Trophoblast cell (in vitro differentiated cells and primary cell): Measurements from ENCODE around the gene P2RX5.

Experiments used
- DNase-seq, 2 donors: peaks; one replicate each; pipeline ENCODE4 v3.0.0-alpha.2; 2016
- H2AFZ ChIP-seq: 2 replicates; pipeline ENCODE4 v1.6.1; 2013; ENCODE audit warnings: low read length, moderate library complexity, mild to moderate bottlenecking; ENCODE audit not compliant: insufficient read depth, poor library complexity
- H2AK5ac ChIP-seq: 2 replicates; pipeline ENCODE4 v1.6.1; 2013; ENCODE audit warnings: mild to moderate bottlenecking, low read length
- H2BK120ac ChIP-seq: 2 replicates; pipeline ENCODE4 v1.6.1; 2013; ENCODE audit warnings: low read length, mild to moderate bottlenecking, moderate library complexity; ENCODE audit not compliant: insufficient read depth, poor library complexity
- H2BK12ac ChIP-seq: 2 replicates; pipeline ENCODE4 v1.6.1; 2013; ENCODE audit warnings: mild to moderate bottlenecking, low read length, moderate library complexity
- H2BK5ac ChIP-seq: 2 replicates; pipeline ENCODE4 v1.6.1; 2013; ENCODE audit warnings: low read length, low read depth, moderate library complexity, mild to moderate bottlenecking; ENCODE audit not compliant: poor library complexity
- H3K14ac ChIP-seq: 2 replicates; pipeline ENCODE4 v1.6.1; 2013; ENCODE audit warnings: mild to moderate bottlenecking, low read length
- H3K18ac ChIP-seq: 2 replicates; pipeline ENCODE4 v1.6.1; 2013; ENCODE audit warnings: mild to moderate bottlenecking, low read length
- H3K23ac ChIP-seq: 2 replicates; pipeline ENCODE4 v1.6.1; 2013; ENCODE audit warnings: low read length
- H3K27ac ChIP-seq: 2 replicates; pipeline ENCODE4 v1.5.1; 2013; ENCODE audit warnings: low read depth, mild to moderate bottlenecking, inconsistent platforms, low read length, moderate library complexity
- H3K27me3 ChIP-seq: 2 replicates; pipeline ENCODE4 v1.6.1; 2013; ENCODE audit warnings: inconsistent platforms, mild to moderate bottlenecking, low read length, moderate library complexity; ENCODE audit not compliant: insufficient read depth
- H3K36me3 ChIP-seq, 2 experiments: 1 replicate in 1 of 2; 2 replicates in 1 of 2; pipeline ENCODE4 v1.6.1; 2013; ENCODE audit warnings: low read length in 2 of 2, mild to moderate bottlenecking in 2 of 2, moderate library complexity in 1 of 2; ENCODE audit not compliant: insufficient read depth in 2 of 2, control insufficient read depth in 1 of 2
- H3K4ac ChIP-seq: 2 replicates; pipeline ENCODE4 v1.6.1; 2013; ENCODE audit warnings: low read depth, mild to moderate bottlenecking, low read length, moderate library complexity
- H3K4me1 ChIP-seq, 2 experiments: 1 replicate in 1 of 2; 2 replicates in 1 of 2; pipeline ENCODE4 v1.6.1; 2013; ENCODE audit warnings: low read length in 2 of 2, mild to moderate bottlenecking in 2 of 2, moderate library complexity in 1 of 2; ENCODE audit not compliant: insufficient read depth in 2 of 2, control insufficient read depth in 1 of 2
- H3K4me2 ChIP-seq: 2 replicates; pipeline ENCODE4 v1.6.1; 2013; ENCODE audit warnings: inconsistent platforms, mild to moderate bottlenecking, low read length, moderate library complexity
- H3K4me3 ChIP-seq: 2 replicates; pipeline ENCODE4 v1.5.1; 2013; ENCODE audit warnings: mild to moderate bottlenecking, low read depth, low read length, inconsistent platforms
- H3K79me1 ChIP-seq: one replicate; pipeline ENCODE4 v1.6.1; 2013; ENCODE audit warnings: low read length
- H3K79me2 ChIP-seq: 2 replicates; pipeline ENCODE4 v1.6.1; 2013; ENCODE audit warnings: low read length, mild to moderate bottlenecking; ENCODE audit not compliant: control insufficient read depth, insufficient read depth, poor library complexity
- H3K9ac ChIP-seq: 2 replicates; pipeline ENCODE4 v1.6.1; 2013; ENCODE audit warnings: mild to moderate bottlenecking, low read length
- H3K9me3 ChIP-seq: 2 replicates; pipeline ENCODE4 v1.6.1; 2013; ENCODE audit warnings: low read depth, mild to moderate bottlenecking, control low read depth, inconsistent platforms, low read length; ENCODE audit not compliant: insufficient read depth
- H4K12ac ChIP-seq: 2 replicates; pipeline ENCODE4 v1.6.1; 2013; ENCODE audit warnings: low read depth, mild to moderate bottlenecking, low read length, moderate library complexity
- H4K8ac ChIP-seq: 2 replicates; pipeline ENCODE4 v1.6.1; 2013; ENCODE audit warnings: low read depth, mild to moderate bottlenecking, low read length, moderate library complexity
- H4K91ac ChIP-seq: one replicate; pipeline ENCODE4 v1.6.1; 2013; ENCODE audit warnings: low read depth, mild to moderate bottlenecking, low read length, moderate library complexity
- WGBS: extraction: QIAGEN DNeasy Blood & Tissue Kit; methylation state at CpG from one replicate; pipeline ENCODE4 v1.1.7; 2013; ENCODE audit warnings: missing lambda C conversion rate; ENCODE audit not compliant: insufficient read length, insufficient coverage; ENCODE audit errors: extremely low coverage; 5-methylcytosine and 5-hydroxymethylcytosine counted together

Gene P2RX5

DNA sequence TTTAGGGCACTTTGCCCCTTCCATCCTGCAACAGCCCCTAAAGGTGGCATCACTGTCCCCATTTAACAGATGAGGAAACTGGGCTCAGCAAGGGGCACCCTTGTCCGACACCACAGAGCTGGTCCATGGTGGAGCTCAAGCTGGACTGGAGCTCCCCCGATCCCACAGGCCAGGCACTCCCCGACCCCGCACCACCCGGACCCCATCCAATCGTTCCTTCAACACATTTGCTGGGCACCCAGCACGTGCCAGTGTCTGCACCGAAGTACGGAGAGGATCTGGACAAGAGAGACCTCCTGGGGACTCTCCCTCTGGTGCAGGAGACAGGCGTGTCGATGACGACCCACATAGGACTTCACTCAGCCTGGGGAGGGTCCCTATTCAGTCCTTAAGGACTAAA is 13.9 kb downstream of the P2RX5 start:
- no peaks in the 10 kb centered on the region for H3K27me3 ChIP-seq
- no peak overlapping the region for H4K8ac ChIP-seq
- H2AK5ac ChIP-seq, result no peak overlapping the region
- H3K9me3 ChIP-seq, result no peaks in the 10 kb centered on the region
- no peaks in the 10 kb centered on the region for H3K79me2 ChIP-seq
- no peak overlapping the region for H2BK5ac ChIP-seq
- H2BK12ac ChIP-seq, result no peak overlapping the region
- no peak overlapping the region for H3K23ac ChIP-seq
- no peaks in the 10 kb centered on the region for H3K79me1 ChIP-seq
- no peak overlapping the region for H3K18ac ChIP-seq
- no peak overlapping the region for H3K4me2 ChIP-seq
- no peak overlapping the region for H2AFZ ChIP-seq
- no peaks in the 10 kb centered on the region for H3K36me3 ChIP-seq
- no peak overlapping the region for H4K12ac ChIP-seq
- no peak overlapping the region for H3K9ac ChIP-seq
- H2BK120ac ChIP-seq, result no peak overlapping the region
- no peaks in the 10 kb centered on the region for H3K4me1 ChIP-seq
- no peak overlapping the region for H3K14ac ChIP-seq
- no peak overlapping the region for H3K27ac ChIP-seq
- WGBS, result no CpG with 5 or more reads among the region's 12 CpGs
- H4K91ac ChIP-seq, result no peak overlapping the region
- DNase-seq, result no peak
- H3K4ac ChIP-seq, result no peak overlapping the region
- no peak overlapping the region for H3K4me3 ChIP-seq

DNA sequence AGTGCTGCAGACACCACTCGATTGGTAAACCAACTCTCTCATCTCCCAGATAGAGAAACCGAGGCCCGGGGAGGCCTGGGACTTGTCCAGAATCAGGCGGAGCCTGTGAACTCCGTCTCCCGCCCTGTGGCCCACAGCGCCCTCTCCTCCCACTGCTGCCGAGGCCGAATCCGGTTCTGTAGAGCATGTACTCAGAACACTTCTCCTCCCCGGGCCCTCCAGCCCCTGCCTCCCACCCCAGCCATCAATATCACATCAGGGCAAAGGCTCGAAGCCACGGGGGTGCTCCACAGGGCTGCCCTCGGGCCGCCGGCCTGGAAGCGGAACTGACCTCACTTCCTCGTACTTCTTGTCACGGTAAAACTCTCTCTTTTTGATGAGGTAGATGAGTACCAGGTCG is 14.4 kb downstream of the P2RX5 start:
- Histone ChIP-seq H4K91ac (no peak overlapping the region), H2BK120ac (no peak overlapping the region), H3K4ac (no peak overlapping the region), H3K36me3 (no peaks in the 10 kb centered on the region), H3K27me3 (no peaks in the 10 kb centered on the region), H4K8ac (no peak overlapping the region), H3K27ac (no peak overlapping the region), H3K23ac (no peak overlapping the region), H3K14ac (no peak overlapping the region), H3K4me3 (no peak overlapping the region), H3K4me1 (no peaks in the 10 kb centered on the region), H3K79me1 (no peaks in the 10 kb centered on the region), H3K18ac (no peak overlapping the region), H3K4me2 (no peak overlapping the region), H3K9ac (no peak overlapping the region), H2AFZ (no peak overlapping the region), H3K79me2 (no peaks in the 10 kb centered on the region), H2BK12ac (no peak overlapping the region), H2AK5ac (no peak overlapping the region), H3K9me3 (no peaks in the 10 kb centered on the region), H2BK5ac (no peak overlapping the region), H4K12ac (no peak overlapping the region)
- DNase-seq, result no peak
- no CpG with 5 or more reads among the region's 20 CpGs for WGBS

DNA sequence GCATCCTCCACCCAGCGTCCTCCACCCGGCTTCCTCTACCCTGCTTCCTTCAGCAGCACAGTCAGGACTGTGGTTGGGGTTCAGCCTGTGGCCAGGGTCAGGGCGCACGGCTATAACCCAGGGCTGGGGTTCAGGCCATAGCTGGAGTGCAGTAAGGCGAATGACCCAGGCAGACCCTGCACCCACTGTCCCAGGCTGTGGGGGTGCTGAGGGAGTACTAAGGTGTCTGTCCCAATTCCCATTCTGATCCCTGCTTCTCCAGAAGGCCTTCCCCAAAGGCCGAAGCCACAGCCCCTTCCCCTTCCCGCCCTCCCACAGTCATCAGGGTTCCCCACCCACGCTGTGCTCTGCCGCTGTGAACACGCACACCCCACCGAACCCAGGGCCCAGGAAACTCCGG is 14.9 kb downstream of the P2RX5 start:
- Histone ChIP-seq H3K9me3 (no peaks in the 10 kb centered on the region), H3K79me1 (no peaks in the 10 kb centered on the region)
- WGBS, result no CpG with 5 or more reads among the region's 12 CpGs

DNA sequence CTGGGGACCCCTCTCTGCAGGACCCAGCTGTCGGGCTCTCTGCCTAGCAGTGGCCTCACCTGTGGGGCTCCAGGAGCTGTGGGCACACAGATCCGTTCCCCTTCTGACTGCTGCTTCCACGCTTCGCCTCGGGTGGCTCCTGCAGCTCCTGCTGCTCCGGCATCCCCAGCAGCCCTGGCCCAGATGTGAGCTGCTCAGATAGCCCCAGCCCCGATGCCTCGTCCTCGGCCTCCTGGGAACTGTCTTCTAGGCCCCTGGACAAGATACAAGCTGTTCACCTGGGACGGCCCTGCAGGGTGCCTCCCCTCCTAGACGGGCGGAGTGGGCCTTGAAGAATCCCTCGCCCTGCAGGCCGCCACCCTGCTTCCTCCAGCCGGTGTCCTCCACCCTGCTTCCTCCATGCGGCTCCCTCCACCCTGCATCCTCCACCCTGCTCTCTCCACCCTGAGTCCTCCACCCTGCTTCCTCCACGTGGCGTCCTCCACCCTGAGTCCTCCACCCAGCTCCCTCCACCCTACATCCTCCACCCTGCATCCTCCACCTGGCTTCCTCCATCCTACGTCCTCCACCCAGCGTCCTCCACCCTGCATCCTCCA is 16.3 kb downstream of the P2RX5 start:
- Histone ChIP-seq H3K9ac (no peak overlapping the region), H2BK120ac (no peak overlapping the region), H4K91ac (no peak overlapping the region), H3K36me3 (no peaks in the 10 kb centered on the region), H3K18ac (no peak overlapping the region), H3K4ac (no peak overlapping the region), H3K79me1 (no peaks in the 10 kb centered on the region), H3K23ac (no peak overlapping the region), H3K79me2 (no peaks in the 10 kb centered on the region), H3K9me3 (no peaks in the 10 kb centered on the region), H3K27me3 (no peaks in the 10 kb centered on the region), H2BK12ac (no peak overlapping the region), H2AK5ac (no peak overlapping the region), H3K14ac (no peak overlapping the region), H3K4me1 (peaks cover 2% of the 10 kb centered on the region in 2 experiments), H4K12ac (no peak overlapping the region), H3K4me3 (no peak overlapping the region), H2AFZ (no peak overlapping the region), H2BK5ac (no peak overlapping the region), H3K27ac (no peak overlapping the region), H3K4me2 (no peak overlapping the region), H4K8ac (no peak overlapping the region)
- no CpG with 5 or more reads among the region's 20 CpGs for WGBS
- no peak for DNase-seq

More for the DNA sequence above, 14.9 kb downstream of the P2RX5 start:
- H3K79me2 ChIP-seq, result no peaks in the 10 kb centered on the region
- no peak overlapping the region for H3K14ac ChIP-seq
- H3K4ac ChIP-seq, result no peak overlapping the region
- no peaks in the 10 kb centered on the region for H3K27me3 ChIP-seq
- no peak overlapping the region for H2AFZ ChIP-seq
- H3K4me1 ChIP-seq, result no peaks in the 10 kb centered on the region
- no peak overlapping the region for H3K4me3 ChIP-seq
- no peak overlapping the region for H3K27ac ChIP-seq
- H2BK12ac ChIP-seq, result no peak overlapping the region
- no peak overlapping the region for H2BK120ac ChIP-seq
- no peak overlapping the region for H3K18ac ChIP-seq
- H4K12ac ChIP-seq, result no peak overlapping the region
- H3K23ac ChIP-seq, result no peak overlapping the region
- no peak overlapping the region for H4K91ac ChIP-seq
- no peak overlapping the region for H3K9ac ChIP-seq
- no peak overlapping the region for H4K8ac ChIP-seq
- no peaks in the 10 kb centered on the region for H3K36me3 ChIP-seq
- no peak for DNase-seq
- no peak overlapping the region for H3K4me2 ChIP-seq
- no peak overlapping the region for H2BK5ac ChIP-seq
- no peak overlapping the region for H2AK5ac ChIP-seq
